ENCODE results near the gene ANK3.
"Not testable (repeated sequence)": the region's sequence is repeated elsewhere in the genome, so short reads cannot be mapped to it uniquely, and the experiment has no call there.

ANK3 gene

GRCh38 chr10:60086421-60086820 is 303.3 kb downstream of the ANK3 start:
- no peak for DNase-seq (ENCODE audit: low spot score)

- DNase-seq (ENCODE audit: low spot score), result no peak
Observed at GRCh38 chr10:60082744-60083344, 306.8 kb downstream of the ANK3 start.

DNA sequence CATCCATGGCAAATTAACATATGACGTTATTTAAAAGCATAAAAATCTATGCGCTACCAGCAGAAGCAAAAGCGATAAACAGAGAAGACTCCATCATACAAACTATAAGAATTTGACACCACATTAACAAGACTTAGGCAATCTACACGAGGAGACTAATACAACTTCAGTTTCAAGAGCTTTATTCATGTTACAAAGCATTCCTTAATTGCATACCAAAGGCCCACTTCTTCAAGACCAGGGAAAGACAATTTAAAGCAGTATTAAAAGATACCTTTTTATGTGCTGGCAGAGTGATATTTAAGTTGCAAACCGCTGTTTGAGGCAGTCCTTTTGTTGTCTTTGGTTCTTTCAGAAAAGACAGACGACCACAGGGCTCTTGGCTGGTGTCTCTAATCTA is 307.3 kb downstream of the ANK3 start:
- no peak for DNase-seq (ENCODE audit: low spot score)

- no peak for DNase-seq (ENCODE audit: low spot score)
Observed at GRCh38 chr10:60073781-60074656, 315.7 kb downstream of the ANK3 start.

DNA sequence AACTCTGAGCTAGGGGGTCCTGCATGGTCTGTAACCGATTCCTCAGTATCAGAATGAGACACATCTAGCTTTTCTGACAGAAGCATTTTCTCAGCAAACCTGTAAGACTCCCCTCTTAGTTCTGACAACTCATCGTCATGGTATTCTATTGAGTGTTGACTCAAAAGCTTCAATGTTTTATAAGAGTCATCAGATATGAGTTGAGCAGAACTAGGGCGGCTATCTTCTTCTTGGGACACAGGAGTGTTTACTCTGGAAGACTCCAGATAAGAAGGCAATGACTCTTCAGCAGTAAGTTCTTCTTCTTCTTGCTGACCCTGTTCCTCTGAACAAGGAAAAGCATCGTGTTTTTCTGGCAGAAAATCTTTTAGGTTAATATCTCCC is 316.3 kb downstream of the ANK3 start:
- no peak for DNase-seq (ENCODE audit: low spot score)

GRCh38 chr10:60069311-60069710 is 320.4 kb downstream of the ANK3 start:
- no peak for DNase-seq (ENCODE audit: low spot score)

DNA sequence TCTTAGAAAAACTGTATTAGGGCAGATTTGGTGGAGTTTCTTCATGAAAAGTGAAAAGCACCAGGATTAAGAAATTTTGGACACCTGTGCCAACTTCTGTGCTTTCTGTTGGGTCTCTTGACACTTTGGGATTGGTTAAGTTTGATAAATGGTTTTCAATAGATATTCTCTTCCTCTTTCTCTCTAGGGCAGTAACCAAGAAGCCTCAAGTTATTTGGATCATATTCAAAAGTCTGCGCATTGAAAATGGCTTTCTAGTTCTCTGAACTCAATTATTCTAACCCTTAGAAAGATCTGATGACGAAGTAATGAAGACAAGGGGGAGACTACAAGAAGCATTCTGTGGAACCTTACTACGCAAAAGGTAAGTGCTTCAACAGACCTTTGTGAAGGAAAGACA is 339.3 kb downstream of the ANK3 start:
- no peak for DNase-seq (ENCODE audit: low spot score)

DNA sequence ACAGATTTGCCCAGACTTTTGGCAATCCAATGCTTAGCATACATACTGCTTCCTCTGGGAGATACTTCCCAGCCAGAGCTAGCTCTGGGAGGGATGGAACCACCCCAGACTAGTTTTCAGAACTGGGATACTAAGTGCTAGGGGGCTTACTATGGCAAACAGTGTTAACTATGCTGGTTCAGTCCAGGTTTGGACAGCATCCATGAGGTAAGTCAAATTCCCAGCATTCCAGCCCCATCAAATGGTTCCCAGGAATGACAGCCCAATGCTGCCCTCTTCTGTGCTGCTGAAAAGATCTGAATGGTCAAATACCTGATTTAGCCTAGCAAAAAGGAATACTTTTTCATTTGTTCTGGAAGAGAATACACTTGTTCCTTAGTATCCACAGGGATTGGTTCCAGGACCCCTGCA is 341.6 kb downstream of the ANK3 start:
- DNase-seq (ENCODE audit: low spot score), result no peak

GRCh38 chr10:60045571-60045970 is 344.1 kb downstream of the ANK3 start:
- no peak for DNase-seq (ENCODE audit: low spot score)

DNA sequence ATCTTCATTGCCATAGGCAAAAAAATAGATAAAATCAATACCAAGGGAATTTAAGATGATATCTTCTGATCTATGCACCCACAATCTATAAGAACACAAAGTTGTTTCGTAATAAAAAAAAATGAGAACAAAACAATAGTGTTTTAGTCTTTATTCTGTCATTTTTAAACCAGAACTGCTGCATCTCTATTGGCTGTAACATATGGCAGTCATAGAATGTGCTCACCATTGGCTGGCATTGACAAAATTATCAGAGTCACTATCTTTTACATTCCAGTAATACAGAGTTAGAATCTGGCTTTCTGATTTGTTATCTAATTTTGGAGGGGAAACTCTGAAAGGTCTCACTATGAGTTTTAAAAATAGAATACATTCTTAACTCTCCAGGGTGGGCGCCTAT is 344.7 kb downstream of the ANK3 start:
- no peak for DNase-seq (ENCODE audit: low spot score)

- no peak for DNase-seq (ENCODE audit: low spot score)
Observed at GRCh38 chr10:60044242-60044641, 345.4 kb downstream of the ANK3 start.

- no peak for DNase-seq (ENCODE audit: low spot score)
Observed at GRCh38 chr10:60043561-60044241, 346.0 kb downstream of the ANK3 start.

- no peak for DNase-seq (ENCODE audit: low spot score)
Observed at GRCh38 chr10:60042914-60043313, 346.8 kb downstream of the ANK3 start.

DNA sequence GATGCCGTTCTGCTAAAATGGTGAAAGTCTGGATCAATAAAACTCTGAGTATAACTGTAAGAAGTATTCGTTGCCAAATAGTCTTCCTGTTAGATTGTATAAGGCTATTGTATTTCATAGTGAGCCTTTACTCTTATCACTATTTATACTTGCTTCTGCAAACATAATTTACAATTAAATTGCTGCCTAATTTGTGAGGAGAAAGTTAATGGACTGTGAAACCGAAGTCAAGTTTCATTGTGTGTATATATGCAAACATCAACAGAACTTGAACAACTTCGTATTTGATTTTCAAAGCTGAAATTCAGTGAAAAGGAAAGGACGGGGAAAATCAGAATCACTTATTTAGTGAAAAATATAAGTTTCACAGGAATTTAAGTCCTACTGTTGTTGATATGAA is 347.4 kb downstream of the ANK3 start:
- DNase-seq (ENCODE audit: low spot score), result no peak

DNA sequence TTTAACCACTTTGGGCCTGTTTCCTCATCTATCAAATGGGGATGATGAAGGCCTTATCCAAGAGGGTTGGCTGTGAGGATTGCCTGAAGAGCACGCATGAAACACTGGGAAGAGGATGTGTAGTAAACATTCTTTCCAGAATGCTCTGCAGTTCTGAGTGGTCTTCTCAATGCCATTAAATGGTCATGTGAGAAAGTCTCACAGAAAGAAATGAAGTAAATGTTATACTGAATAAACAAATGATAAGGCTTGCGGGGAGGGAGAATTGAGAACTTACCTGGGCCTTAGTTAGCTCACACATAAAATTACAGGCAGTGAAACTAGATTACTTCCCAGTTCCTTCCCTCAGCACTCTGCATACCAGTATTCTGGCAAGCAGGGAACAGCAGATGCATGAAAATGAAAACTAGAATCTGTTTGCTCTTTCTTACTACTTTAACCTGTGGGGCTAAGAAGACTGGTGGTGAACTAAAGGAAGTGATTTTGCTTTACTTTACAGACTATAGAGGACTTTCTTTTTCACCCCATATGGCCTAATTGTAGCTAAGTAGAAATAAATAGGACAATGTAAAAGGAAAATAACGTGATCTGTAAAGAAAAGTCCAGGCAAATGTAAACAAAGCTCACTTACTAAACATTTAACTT is 348.1 kb downstream of the ANK3 start:
- DNase-seq (ENCODE audit: low spot score), result no peak

DNA sequence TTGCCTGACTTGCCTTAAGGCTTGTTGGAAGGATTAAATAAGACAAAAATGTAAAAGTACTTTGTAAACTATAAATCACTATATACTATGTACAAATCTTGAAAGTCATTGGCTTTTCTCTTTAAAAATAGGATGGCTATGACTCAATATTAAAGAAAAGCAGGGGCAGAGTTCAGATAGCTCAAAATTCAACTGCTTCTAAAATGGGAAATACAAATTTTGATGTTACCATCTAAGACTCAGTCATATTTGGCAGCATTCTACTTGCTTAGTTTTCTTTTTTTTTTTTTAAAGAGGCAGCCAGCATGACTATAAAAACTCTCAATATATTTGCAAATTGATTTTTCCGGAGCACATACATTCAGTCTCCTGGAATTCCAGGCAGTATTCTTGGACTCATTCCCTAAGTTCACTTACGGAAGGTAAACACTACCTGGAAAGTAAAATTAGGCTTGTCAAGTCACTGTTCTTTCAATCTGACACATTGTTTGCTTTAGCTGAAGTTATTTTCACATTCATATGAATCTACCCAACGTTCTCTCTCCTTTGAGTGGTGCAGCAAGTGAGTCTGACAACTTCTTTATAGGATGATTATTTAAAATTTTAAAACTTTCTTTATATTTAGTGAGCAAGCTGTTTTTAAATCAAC is 349.5 kb downstream of the ANK3 start:
- DNase-seq (ENCODE audit: low spot score), result no peak

GRCh38 chr10:60035984-60036383 is 353.7 kb downstream of the ANK3 start:
- DNase-seq (ENCODE audit: low spot score), result no peak

GRCh38 chr10:60035375-60035774 is 354.3 kb downstream of the ANK3 start:
- not testable (repeated sequence) for DNase-seq (ENCODE audit: low spot score)

DNA sequence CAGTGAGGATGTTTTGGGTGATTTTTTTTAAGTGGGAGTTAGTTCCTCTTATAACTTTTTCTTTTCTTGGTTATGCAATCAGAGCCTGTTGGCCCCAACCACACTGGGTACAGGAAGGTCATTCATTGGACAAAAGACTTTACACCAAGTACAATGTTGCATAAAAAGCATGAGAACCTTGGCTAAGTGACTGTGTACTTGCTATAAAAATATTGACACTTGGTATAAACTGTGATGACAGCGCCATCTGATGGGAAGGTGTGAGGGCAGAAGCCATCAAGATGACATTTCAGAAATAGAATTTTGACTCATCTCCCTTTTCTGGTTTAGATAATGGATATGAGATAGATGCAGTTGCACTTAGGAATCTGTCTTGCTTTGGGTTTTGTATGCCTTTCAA is 357.0 kb downstream of the ANK3 start:
- no peak for DNase-seq (ENCODE audit: low spot score)

DNA sequence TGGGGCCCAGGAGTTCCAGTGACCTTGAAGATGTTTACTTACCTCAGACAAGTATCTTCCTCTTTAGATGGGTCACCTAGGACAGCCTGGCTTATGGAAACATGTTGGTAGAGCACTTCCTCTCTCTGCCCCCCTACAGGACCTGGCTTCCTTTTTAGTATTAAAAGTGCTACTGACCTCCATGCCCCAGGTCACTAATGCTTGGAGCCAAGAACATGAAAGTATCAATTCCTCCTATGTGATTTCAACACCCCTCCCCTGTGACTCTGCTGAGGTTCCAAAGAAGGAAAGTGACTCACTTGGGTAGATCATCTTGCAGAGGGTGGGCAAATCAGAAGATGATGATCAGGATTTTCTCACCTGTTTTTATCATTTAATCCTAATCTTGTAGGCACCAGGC is 358.0 kb downstream of the ANK3 start:
- no peak for DNase-seq (ENCODE audit: low spot score)

DNA sequence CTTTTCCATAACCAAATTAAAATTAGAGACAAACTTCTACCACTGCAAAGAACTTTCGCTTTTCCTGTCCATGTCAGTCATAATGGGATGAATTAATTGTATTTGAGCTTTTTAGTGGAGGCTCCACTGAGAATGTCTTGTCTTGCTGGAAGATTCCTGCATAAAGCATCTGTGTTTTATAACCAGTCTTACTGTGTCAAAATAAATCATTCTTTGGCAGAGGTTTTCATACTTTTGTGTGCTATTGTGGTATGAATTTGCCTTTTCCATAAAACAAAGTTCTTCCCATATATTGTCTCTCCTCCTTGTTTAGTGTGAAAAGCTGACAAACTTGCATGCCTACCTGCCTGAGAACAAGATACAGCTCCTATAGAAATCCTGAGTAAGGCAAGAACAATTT is 358.5 kb downstream of the ANK3 start:
- no peak for DNase-seq (ENCODE audit: low spot score)

- no peak for DNase-seq (ENCODE audit: low spot score)
Observed at GRCh38 chr10:60029475-60029874, 360.2 kb downstream of the ANK3 start.
